T-cell (primary cell): ENCODE data around the gene TUBG1. TPM values are rescaled to one million over a fixed set of nuclear protein-coding genes. Genes with fewer than 3 reads are reported as not detected.

Experiments
- ATAC-seq, 4 experiments: fragments of 200-7000 bp in 3 of 4; fragments of 150-1000 bp in 1 of 4; cut with Tn5 transposase; replicated peaks in 1 of 4; 1 replicate in 3 of 4; 2 replicates in 1 of 4; pipeline ENCODE4 v1.10.0; 2021; ENCODE audit warnings: moderate library complexity in 3 of 4, mild to moderate bottlenecking in 2 of 4, moderate number of reproducible peaks in 1 of 4
- CTCF ChIA-PET, 2 donors: fragments of 300-600 bp; sonication (Branson Sonifier 250); formaldehyde crosslinking; loops; one replicate each; lab custom pipeline; 2022; ENCODE audit warnings: antibody characterized with exemption in 2 of 2; lab: Charles Lee
- POLR2A ChIA-PET, 2 donors: fragments of 300-600 bp; sonication (Branson Sonifier 250); formaldehyde crosslinking; loops; one replicate each; lab custom pipeline; 2022; ENCODE audit warnings: antibody characterized with exemption in 2 of 2; lab: Charles Lee
- DNase-seq, 35 experiments: peaks; one replicate each; pipeline versions ENCODE4 v3.0.0 to v3.0.0-alpha.2; 2013 to 2023
- H3K27ac ChIP-seq: one replicate; pipeline ENCODE4 v1.5.1; 2013; ENCODE audit warnings: low read length
- H3K27me3 ChIP-seq, 2 experiments: replicated peaks in 1 of 2; 1 replicate in 1 of 2; 2 replicates in 1 of 2; pipeline versions ENCODE4 v1.6.1 to v1.7.0; 2013; ENCODE audit warnings: low read length in 1 of 2, mixed read lengths in 1 of 2; ENCODE audit not compliant: control insufficient read depth in 2 of 2, insufficient read depth in 2 of 2; ENCODE audit errors: extremely low read depth in 1 of 2
- H3K36me3 ChIP-seq, 2 donors: 1 replicate in 1 of 2; 2 replicates in 1 of 2; pipeline versions ENCODE4 v1.6.1 to v1.7.0; 2013; ENCODE audit warnings: low read length in 1 of 2; ENCODE audit not compliant: control insufficient read depth in 2 of 2, insufficient read depth in 1 of 2; ENCODE audit errors: extremely low read depth in 1 of 2
- H3K4me1 ChIP-seq, 2 experiments: 1 replicate in 1 of 2; 2 replicates in 1 of 2; pipeline versions ENCODE4 v1.6.1 to v1.7.0; 2013; ENCODE audit warnings: low read length in 2 of 2, mixed read lengths in 1 of 2; ENCODE audit not compliant: insufficient read depth in 2 of 2, control insufficient read depth in 1 of 2; ENCODE audit errors: extremely low read depth in 1 of 2
- H3K4me3 ChIP-seq, 2 donors: 1 replicate in 1 of 2; 2 replicates in 1 of 2; pipeline versions ENCODE4 v1.5.1 to v1.7.0; 2013; ENCODE audit warnings: mild to moderate bottlenecking in 2 of 2, low read length in 1 of 2, moderate library complexity in 1 of 2; ENCODE audit not compliant: control insufficient read depth in 1 of 2; ENCODE audit errors: extremely low read depth in 1 of 2
- H3K9me3 ChIP-seq: 2 replicates; pipeline ENCODE4 v1.7.0; 2013
- H3K27ac Mint-ChIP-seq, 2 donors: one replicate each; pipeline ENCODE4 v1.8.0; 2020 to 2021; ENCODE audit warnings: mild to moderate bottlenecking in 2 of 2, mixed read lengths in 2 of 2
- H3K27me3 Mint-ChIP-seq, 2 donors: one replicate each; pipeline ENCODE4 v1.8.0; 2021 to 2022; ENCODE audit warnings: mixed read lengths in 2 of 2
- H3K36me3 Mint-ChIP-seq: one replicate; pipeline ENCODE4 v1.8.0; 2021; ENCODE audit warnings: mixed read lengths
- H3K4me1 Mint-ChIP-seq, 3 donors: one replicate each; pipeline ENCODE4 v1.8.0; 2020 to 2022; ENCODE audit warnings: mixed read lengths in 3 of 3, mild to moderate bottlenecking in 1 of 3
- H3K4me3 Mint-ChIP-seq, 3 donors: one replicate each; pipeline ENCODE4 v1.8.0; 2020 to 2022; ENCODE audit warnings: mild to moderate bottlenecking in 3 of 3, mixed read lengths in 3 of 3, moderate library complexity in 3 of 3
- H3K9me3 Mint-ChIP-seq, 3 donors: one replicate each; pipeline ENCODE4 v1.8.0; 2020 to 2022; ENCODE audit warnings: mixed read lengths in 3 of 3
- WGBS: methylation state at CpG from one replicate; pipeline ENCODE4 v1.1.5; 2013; ENCODE audit warnings: missing lambda C conversion rate; ENCODE audit not compliant: insufficient coverage; 5-methylcytosine and 5-hydroxymethylcytosine counted together
- total RNA-seq, 35 experiments: library from RNA in 6 of 35; stranded (reverse) in 6 of 35; fragments of 120-200 nt in 1 of 35; gene quantifications; one replicate each; pipeline versions ENCODE4 v1.2.1 to v1.2.4 and lab custom pipeline; 2013 to 2026

TUBG1 gene
- total RNA-seq, 5 donors from 2014 or later (not counting 1 experiment from before 2014, with no cell fraction given) = 6.5 to 18.9 (median 16.2) TPM

GRCh38 chr17:42563950-42564349 is 45.5 kb upstream of the TUBG1 start:
- H3K4me3 ChIP-seq = no peak overlapping the region
- H3K4me1 ChIP-seq = peaks cover 18 to 70% of the 10 kb centered on the region in 2 experiments
- CTCF ChIA-PET = no interaction called here
- Mint-ChIP-seq H3K36me3 (peaks cover 9% of the 10 kb centered on the region), H3K9me3 (no peaks in the 10 kb centered on the region), H3K27ac (peak overlapping the region; percentile 59 to 71), H3K27me3 (no peaks in the 10 kb centered on the region), H3K4me1 (peaks cover 22 to 55% (median 51%) of the 10 kb centered on the region in 3 donors), H3K4me3 (peak overlapping the region; percentile 68 to 88 (median 87))
- DNase-seq = no peak
- no peaks in the 10 kb centered on the region for H3K9me3 ChIP-seq
- 87% methylated on average over 7 of the region's 9 CpGs for WGBS
- no peak overlapping the region for H3K27ac ChIP-seq
- POLR2A ChIA-PET = interaction anchor here in 1 of 2 donors (0.5 kb wide), 1 partner anchor 205 kb away, joined by 4 read pairs; no protein-coding TSS in a partner anchor
- no peak for ATAC-seq
- H3K27me3 ChIP-seq = no peaks in the 10 kb centered on the region
- peaks cover 8 to 38% of the 10 kb centered on the region in 2 donors for H3K36me3 ChIP-seq

GRCh38 chr17:42564815-42565522 is 44.5 kb upstream of the TUBG1 start:
- POLR2A ChIA-PET = interaction anchor here in 1 of 2 donors (0.6 kb wide), 1 partner anchor 36 kb away, joined by 8 read pairs; no protein-coding TSS in a partner anchor
- peak overlapping the region in 1 of 3 donors; percentile 87 for H3K4me3 Mint-ChIP-seq
- Histone ChIP-seq H3K27ac (no peak overlapping the region), H3K9me3 (no peaks in the 10 kb centered on the region), H3K36me3 (peaks cover 12 to 48% of the 10 kb centered on the region in 2 donors), H3K4me1 (peaks cover 18 to 74% of the 10 kb centered on the region in 2 experiments), H3K27me3 (no peaks in the 10 kb centered on the region), H3K4me3 (no peak overlapping the region)
- ATAC-seq (no peak), DNase-seq (no peak)
- H3K27me3 Mint-ChIP-seq = no peaks in the 10 kb centered on the region
- H3K36me3 Mint-ChIP-seq = peaks cover 12% of the 10 kb centered on the region
- no peak overlapping the region for H3K27ac Mint-ChIP-seq
- peaks cover 22 to 61% (median 58%) of the 10 kb centered on the region in 3 donors for H3K4me1 Mint-ChIP-seq
- CTCF ChIA-PET = interaction anchor here in 1 of 2 donors (0.8 kb wide), 1 partner anchor 13 kb away, joined by 4 read pairs; the partner anchor contains the start of gene PSMC3IP
- no peaks in the 10 kb centered on the region for H3K9me3 Mint-ChIP-seq
- 95% methylated on average over 7 of the region's 15 CpGs for WGBS

- peaks cover 15% of the 10 kb centered on the region for H3K36me3 Mint-ChIP-seq
These were observed 43.8 kb upstream of the TUBG1 start for GRCh38 chr17:42565523-42566214.

DNA sequence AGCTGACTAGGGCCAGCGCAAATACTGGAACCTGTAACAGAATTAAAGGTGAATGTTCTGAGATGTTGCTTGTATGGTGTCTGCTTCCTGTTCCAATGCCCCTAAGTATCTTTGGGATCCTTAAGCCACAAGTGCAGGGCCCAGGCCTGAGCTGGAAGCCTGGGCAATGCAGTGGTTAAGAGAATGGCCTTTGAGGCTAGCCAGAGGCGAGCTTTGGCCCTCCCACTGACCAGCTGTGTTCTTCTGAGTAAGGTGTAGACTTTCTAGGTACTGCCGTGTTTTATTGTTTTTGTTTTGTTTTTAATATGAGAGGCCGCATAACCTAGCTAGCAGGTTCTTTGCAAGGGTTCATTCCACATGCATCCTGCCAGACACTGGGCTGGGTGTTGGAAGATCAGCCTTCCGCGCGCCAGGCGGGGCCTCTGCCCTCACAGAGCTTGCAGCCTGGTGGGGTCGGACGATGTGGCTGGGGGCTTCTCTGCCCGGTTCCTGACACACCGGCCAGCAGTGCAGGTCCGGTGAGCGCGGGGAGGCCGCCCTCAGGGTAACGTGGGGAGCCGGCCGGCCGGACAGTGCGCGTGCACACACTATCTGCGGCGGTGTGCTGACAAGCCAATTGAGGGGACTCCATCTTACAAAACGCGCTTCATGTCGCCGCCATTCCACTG is 43.1 kb upstream of the TUBG1 start:
- no peaks in the 10 kb centered on the region for H3K9me3 Mint-ChIP-seq
- peaks cover 18 to 71% of the 10 kb centered on the region in 2 experiments for H3K4me1 ChIP-seq
- peaks cover 22% of the 10 kb centered on the region for H3K36me3 Mint-ChIP-seq
- no peak for DNase-seq
- H3K9me3 ChIP-seq = no peaks in the 10 kb centered on the region
- ChIA-PET POLR2A (interaction anchor here in 1 of 2 donors (0.5 kb wide), 2 partner anchors 38 to 201 kb away, joined by 3 to 4 read pairs; no protein-coding TSS in a partner anchor), CTCF (interaction anchor here in 1 of 2 donors (0.7 to 1.7 kb wide), 2 partner anchors 11 to 12 kb away, joined by 3 to 16 read pairs; partner anchors contain the start of gene PSMC3IP)
- H3K27ac Mint-ChIP-seq = peak overlapping the region; percentile 92 to 94
- no peaks in the 10 kb centered on the region for H3K27me3 Mint-ChIP-seq
- 47% methylated on average over 27 of the region's 28 CpGs for WGBS
- peak overlapping the region; percentile 86 for H3K27ac ChIP-seq
- no peak for ATAC-seq
- H3K4me3 Mint-ChIP-seq = peak overlapping the region; percentile 81 to 91 (median 90)
- H3K36me3 ChIP-seq = peaks cover 15 to 59% of the 10 kb centered on the region in 2 donors
- no peaks in the 10 kb centered on the region for H3K27me3 ChIP-seq
- H3K4me3 ChIP-seq = peak overlapping the region; percentile 45 to 94
- H3K4me1 Mint-ChIP-seq = peaks cover 22 to 60% (median 55%) of the 10 kb centered on the region in 3 donors

More at GRCh38 chr17:42565523-42566214, 43.8 kb upstream of the TUBG1 start:
- CTCF ChIA-PET = interaction anchor here in 1 of 2 donors (0.7 kb wide), 1 partner anchor 11 kb away, joined by 3 read pairs; the partner anchor contains the start of gene PSMC3IP
- Histone ChIP-seq H3K36me3 (peaks cover 15 to 53% of the 10 kb centered on the region in 2 donors), H3K9me3 (no peaks in the 10 kb centered on the region), H3K27me3 (no peaks in the 10 kb centered on the region), H3K27ac (peak overlapping the region; percentile 86), H3K4me1 (peaks cover 18 to 74% of the 10 kb centered on the region in 2 experiments), H3K4me3 (no peak overlapping the region)
- Mint-ChIP-seq H3K4me1 (peaks cover 22 to 59% (median 55%) of the 10 kb centered on the region in 3 donors), H3K9me3 (no peaks in the 10 kb centered on the region), H3K4me3 (peak overlapping the region in 1 of 3 donors; percentile 81), H3K27me3 (no peaks in the 10 kb centered on the region), H3K27ac (peak overlapping the region in 1 of 2 donors; percentile 94)
- ATAC-seq (no peak), DNase-seq (no peak)
- POLR2A ChIA-PET = interaction anchor here in 1 of 2 donors (0.5 kb wide), 1 partner anchor 39 kb away, joined by 4 read pairs; no protein-coding TSS in a partner anchor
- WGBS = 92% methylated on average over 8 of the region's 16 CpGs

DNA sequence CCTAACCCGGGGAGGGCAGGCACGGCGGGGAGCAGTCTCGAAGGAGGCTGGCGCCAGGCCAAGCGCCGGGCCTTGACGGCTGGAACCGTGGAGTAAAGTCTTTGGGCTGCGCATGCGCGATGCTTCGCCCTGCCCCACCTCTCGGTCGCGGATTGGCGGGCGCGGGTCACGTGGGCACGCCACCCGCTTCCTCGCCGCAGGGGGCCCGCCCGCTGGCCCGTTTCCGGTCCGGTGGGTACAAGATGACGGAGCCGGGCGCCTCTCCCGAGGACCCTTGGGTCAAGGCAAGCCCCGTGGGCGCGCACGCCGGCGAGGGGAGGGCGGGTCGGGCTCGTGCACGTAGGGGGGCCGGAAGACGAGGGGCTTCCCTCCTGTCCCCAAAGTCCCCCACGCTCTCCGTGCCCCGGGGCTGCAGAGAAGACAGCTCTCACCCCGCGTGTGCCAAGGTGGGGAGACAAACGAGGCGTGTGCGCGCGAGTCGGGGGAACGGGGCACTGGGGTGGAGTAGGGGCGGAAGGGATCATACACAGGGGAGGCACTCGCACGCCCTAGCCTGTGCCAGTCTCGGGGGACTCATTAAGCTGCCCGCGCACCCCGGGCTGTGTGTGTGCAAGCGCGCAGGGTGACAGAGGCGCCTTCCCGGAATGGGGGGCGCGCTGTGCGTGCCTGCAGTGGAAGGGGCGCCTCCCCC is 42.5 kb upstream of the TUBG1 start, which contains the start of gene MLX:
MLX (plus strand) TSS at position 218 of the 691 bp plus-strand sequence; CDS start at position 243, 25 bp downstream.
- CTCF ChIA-PET = interaction anchor here in 1 of 2 donors (1.7 kb wide), 1 partner anchor 11 kb away, joined by 16 read pairs; the partner anchor contains the start of gene PSMC3IP
- no peaks in the 10 kb centered on the region for H3K27me3 Mint-ChIP-seq
- WGBS = under 1% methylated on average over 66 of the region's 72 CpGs
- H3K36me3 Mint-ChIP-seq = peaks cover 26% of the 10 kb centered on the region
- ATAC-seq (peak; percentile 79 to 83 (median 81)), DNase-seq (peak; percentile 77 to 96 (median 88))
- Histone ChIP-seq H3K27me3 (no peaks in the 10 kb centered on the region), H3K4me1 (peaks cover 16 to 65% of the 10 kb centered on the region in 2 experiments), H3K36me3 (peaks cover 19 to 66% of the 10 kb centered on the region in 2 donors), H3K9me3 (no peaks in the 10 kb centered on the region), H3K4me3 (peak within 1 kb of the TSS; percentile 76 to 94), H3K27ac (peak within 1 kb of the TSS; percentile 86)
- peak within 1 kb of the TSS; percentile 92 to 94 for H3K27ac Mint-ChIP-seq
- POLR2A ChIA-PET = interaction anchor here (0.5 kb wide), 2 partner anchors 159 to 202 kb away, joined by 3 to 5 read pairs; no protein-coding TSS in a partner anchor
- H3K4me3 Mint-ChIP-seq = peak within 1 kb of the TSS; percentile 81 to 91 (median 90)
- peaks cover 24 to 54% (median 48%) of the 10 kb centered on the region in 3 donors for H3K4me1 Mint-ChIP-seq
- H3K9me3 Mint-ChIP-seq = no peaks in the 10 kb centered on the region
